H1 (cell line): ENCODE data around the gene LHFPL3. TPM values are rescaled to one million over a fixed set of nuclear protein-coding genes. Genes with fewer than 3 reads are reported as not detected.

Source experiments
- EGR1 ChIP-seq: IDR thresholded peaks from 2 replicates; pipeline ENCODE4 v1.6.1; 2011; ENCODE audit warnings: low read depth, low read length, borderline replicate concordance
- EZH2 ChIP-seq: fragments of 200-600 bp; sonication (generic); IDR thresholded peaks from 2 replicates; pipeline ENCODE4 v1.7.1; 2012; ENCODE audit warnings: low read depth, mild to moderate bottlenecking, moderate library complexity, low read length, inconsistent platforms; ENCODE audit not compliant: severe bottlenecking
- polyA plus RNA-seq, 7 experiments: library from polyadenylated mRNA; depleted of rRNA in 3 of 7; stranded (reverse) in 5 of 7; unstranded in 2 of 7; fragments of >200 nt in 5 of 7; fragments of 200-250 nt in 2 of 7; gene quantifications; 1 replicate in 5 of 7; 2 replicates in 1 of 7; 4 replicates in 1 of 7; pipeline versions ENCODE4 v1.2.1 to v1.2.3, GENCODE V29; 2011 to 2013; ENCODE audit warnings: missing spikeins in 2 of 7, mixed read lengths in 2 of 7
- total RNA-seq: library from RNA; stranded (reverse); fragmentation: NEBNext Ultra II Directional; extraction: Animal tissue kit (Norgen Biotek cat#: 25700); gene quantifications from 2 replicates; pipeline ENCODE4 v1.2.1, GENCODE V29; 2021

LHFPL3 gene
- total and polyA plus RNA-seq, 2 of the 8 experiments (the other 6 are each of a cell fraction or from before 2014, with no cell fraction given): 0.24 to 0.50 TPM

DNA sequence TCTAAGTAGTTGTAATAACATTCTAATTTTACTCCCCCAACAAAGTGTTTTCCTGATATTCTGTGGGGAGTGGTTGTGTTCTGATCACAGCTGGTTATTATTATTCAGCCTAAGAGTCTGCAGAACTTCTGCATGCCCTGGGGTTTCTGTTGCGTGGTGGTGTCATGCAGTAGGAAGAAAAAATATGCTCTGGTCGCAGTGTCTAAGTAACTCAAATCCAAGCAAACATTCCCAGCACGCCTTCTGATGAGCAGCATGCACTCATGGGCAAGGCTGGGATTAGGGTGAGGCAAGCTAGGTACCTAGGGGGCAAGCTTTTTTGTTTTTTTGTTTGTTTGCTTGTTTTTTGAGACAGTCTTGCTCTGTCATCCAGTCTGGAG, 572.8 kb downstream of the LHFPL3 start (continued):
- TF ChIP-seq EGR1 (no peak), EZH2 (no peak)
